HepG2 (cell line): Measurements from ENCODE around the gene SGCB. TPM values are rescaled to one million over a fixed set of nuclear protein-coding genes. Genes with fewer than 3 reads are reported as not detected.

Experiments
- ATAC-seq: fragments of 200-7000 bp; cut with Tn5 transposase; 3 replicates; pipeline ENCODE4 v1.9.1; 2020; ENCODE audit warnings: mild to moderate bottlenecking, moderate library complexity
- BruUV-seq: library from RNA; stranded (reverse); fragments of 400-500 nt; replicated peaks from 2 replicates; lab custom pipeline; 2021; lab: Mats Ljungman, UMichigan
- CTCF ChIA-PET: fragments of 300-600 bp; formaldehyde crosslinking; extraction: SDS; loops from one replicate; lab custom pipeline; 2021; ENCODE audit warnings: low total read pairs, inconsistent platforms, low intra/inter-chr PET ratio; lab: Yijun Ruan, JAX
- POLR2A ChIA-PET: fragments of 350-600 bp; sonication (Branson Sonifier 250); formaldehyde crosslinking; loops from one replicate; lab custom pipeline; 2020; ENCODE audit warnings: antibody characterized with exemption, inconsistent platforms; lab: Yijun Ruan, JAX
- DNase-seq: peaks from one replicate; pipeline ENCODE4 v3.0.0-alpha.2; 2015; ENCODE audit warnings: low spot score
- FAIRE-seq: peaks from 3 replicates; lab custom pipeline; 2011; peaks lifted over from hg19 to GRCh38; lab: Jason Lieb, UNC
- H2AFZ ChIP-seq: one replicate; pipeline ENCODE4 v1.6.1; 2011; ENCODE audit warnings: low read length, inconsistent platforms
- H3K27ac ChIP-seq: fragments of 300-600 bp; 3 replicates; pipeline ENCODE4 v1.8.0; 2011; ENCODE audit warnings: mixed run types, mild to moderate bottlenecking, mixed read lengths, low read length, inconsistent platforms; ENCODE audit not compliant: insufficient read depth; ENCODE audit errors: extremely low read length
- H3K27me3 ChIP-seq, 2 experiments: fragments of 200-600 bp in 1 of 2; 2 replicates in 1 of 2; 3 replicates in 1 of 2; pipeline versions ENCODE4 v1.6.0 to v1.8.0; 2011; ENCODE audit warnings: low read length in 2 of 2, mild to moderate bottlenecking in 2 of 2, moderate library complexity in 2 of 2, inconsistent platforms in 1 of 2; ENCODE audit not compliant: insufficient read depth in 2 of 2, control insufficient read depth in 1 of 2
- H3K36me3 ChIP-seq, 2 experiments: fragments of 200-600 bp in 1 of 2; replicated peaks in 1 of 2; 2 replicates in 1 of 2; 3 replicates in 1 of 2; pipeline versions ENCODE4 v1.5.1 to v1.8.0; 2011; ENCODE audit warnings: low read length in 2 of 2, inconsistent platforms in 1 of 2; ENCODE audit not compliant: insufficient read depth in 2 of 2, control insufficient read depth in 1 of 2
- H3K4me1 ChIP-seq: 2 replicates; pipeline ENCODE4 v1.5.1; 2012; ENCODE audit warnings: low read length, inconsistent platforms; ENCODE audit not compliant: insufficient read depth
- H3K4me2 ChIP-seq: 2 replicates; pipeline ENCODE4 v1.6.0; 2011; ENCODE audit warnings: low read depth, low read length, inconsistent platforms
- H3K4me3 ChIP-seq, 3 experiments: fragments of 200-600 bp in 1 of 3; sonication (generic), shearing (Covaris generic) in 1 of 3; replicated peaks in 1 of 3; 2 replicates each; pipeline ENCODE4 v1.5.1; 2011 to 2016; ENCODE audit warnings: low read length in 3 of 3, inconsistent platforms in 2 of 3, low read depth in 2 of 3, mild to moderate bottlenecking in 2 of 3, control low read depth in 1 of 3, mixed read lengths in 1 of 3; ENCODE audit not compliant: insufficient read depth in 1 of 3
- H3K79me2 ChIP-seq: one replicate; pipeline ENCODE4 v1.6.1; 2011; ENCODE audit warnings: low read length, inconsistent platforms; ENCODE audit not compliant: insufficient read depth
- H3K9ac ChIP-seq: 2 replicates; pipeline ENCODE4 v1.6.0; 2011; ENCODE audit warnings: mild to moderate bottlenecking, low read depth, low read length, inconsistent platforms; ENCODE audit not compliant: insufficient read depth
- H3K9me3 ChIP-seq: 2 replicates; pipeline ENCODE4 v1.5.1; 2012; ENCODE audit warnings: mild to moderate bottlenecking, low read length
- H4K20me1 ChIP-seq: 2 replicates; pipeline ENCODE4 v1.6.0; 2011; ENCODE audit warnings: inconsistent platforms, mild to moderate bottlenecking, low read length, moderate library complexity; ENCODE audit not compliant: insufficient read depth
- FOXK1 ChIP-seq: sonication (generic); formaldehyde crosslinking; IDR thresholded peaks from 2 replicates; pipeline ENCODE4 v1.4.0; 2020; ENCODE audit warnings: low read depth, missing genetic modification reagents, borderline replicate concordance
- HHEX ChIP-seq: IDR thresholded peaks from 2 replicates; pipeline ENCODE4 v1.6.1; 2016; ENCODE audit warnings: control low read depth
- ONECUT2 ChIP-seq: sonication (generic); formaldehyde crosslinking; IDR thresholded peaks from 2 replicates; pipeline ENCODE4 v1.4.0; 2020; ENCODE audit warnings: missing genetic modification reagents
- REXO4 ChIP-seq: sonication (generic); formaldehyde crosslinking; IDR thresholded peaks from 2 replicates; pipeline ENCODE4 v1.8.0; 2022; ENCODE audit warnings: missing genetic modification reagents, mild to moderate bottlenecking, borderline replicate concordance
- TBX3 ChIP-seq: fragments of 450-650 bp; IDR thresholded peaks from 2 replicates; pipeline ENCODE4 v1.6.1; 2017; ENCODE audit warnings: antibody characterized with exemption, mild to moderate bottlenecking, inconsistent platforms, borderline replicate concordance
- TCF7 ChIP-seq: sonication (generic); IDR thresholded peaks from 2 replicates; pipeline ENCODE4 v1.6.1; 2016; ENCODE audit warnings: antibody characterized with exemption, low read depth
- ZBTB21 ChIP-seq: sonication (generic); formaldehyde crosslinking; IDR thresholded peaks from 2 replicates; pipeline ENCODE4 v1.4.0; 2020; ENCODE audit warnings: missing genetic modification reagents
- ZNF609 ChIP-seq: sonication (generic); formaldehyde crosslinking; IDR thresholded peaks from 2 replicates; pipeline ENCODE4 v1.4.0; 2020; ENCODE audit warnings: mild to moderate bottlenecking, missing genetic modification reagents, borderline replicate concordance
- ZNF724P ChIP-seq: sonication (generic); formaldehyde crosslinking; IDR thresholded peaks from 2 replicates; pipeline ENCODE4 v1.8.0; 2022; ENCODE audit warnings: missing genetic modification reagents, borderline replicate concordance
- ZNF75D ChIP-seq: sonication (generic); formaldehyde crosslinking; IDR thresholded peaks from 2 replicates; pipeline ENCODE4 v1.8.1; 2023; ENCODE audit warnings: missing genetic modification reagents, mild to moderate bottlenecking, borderline replicate concordance
- WGBS: methylation state at CpG from one replicate; pipeline ENCODE4 v1.1.6; 2017; ENCODE audit warnings: low lambda C conversion rate; 5-methylcytosine and 5-hydroxymethylcytosine counted together
- in situ Hi-C: cut with HindIII; loops from 2 replicates; pipeline ENCODE4 v1.10.0; 2017; ENCODE audit warnings: low pct_unique_long_range_greater_than_20kb; ENCODE audit not compliant: extremely low pct_ligation_motif_present
- intact Hi-C: fragments of 100-400 bp; cut with micrococcal nuclease; formaldehyde crosslinking; loops from one replicate; pipeline ENCODE4 v1.10.0; 2022; ENCODE audit not compliant: unreplicated experiment
- polyA plus RNA-seq, 8 experiments: library from polyadenylated mRNA; depleted of rRNA in 3 of 8; stranded (reverse) in 7 of 8; unstranded in 1 of 8; fragments of >200 nt; fragmentation: Illumina TruSeq in 4 of 8; extraction: Trizol in 4 of 8; gene quantifications; 2 replicates each; pipeline versions ENCODE4 v1.2.1 to v1.2.3, GENCODE V29; 2011 to 2016; ENCODE audit warnings: low read depth in 4 of 8, missing spikeins in 1 of 8, mixed read lengths in 1 of 8; ENCODE audit not compliant: insufficient read depth in 1 of 8
- total RNA-seq, 5 experiments: library from RNA; depleted of rRNA; stranded (reverse); fragments of >200 nt; fragmentation: Illumina TruSeq; extraction: Trizol; gene quantifications; 2 replicates each; pipeline ENCODE4 v1.2.3, GENCODE V29; 2016; ENCODE audit warnings: low read depth in 1 of 5

Gene SGCB
- total and polyA plus RNA-seq, 2 of the 13 experiments (the other 11 are each of a cell fraction or from before 2014, with no cell fraction given) = 2.2 to 4.8 TPM

DNA sequence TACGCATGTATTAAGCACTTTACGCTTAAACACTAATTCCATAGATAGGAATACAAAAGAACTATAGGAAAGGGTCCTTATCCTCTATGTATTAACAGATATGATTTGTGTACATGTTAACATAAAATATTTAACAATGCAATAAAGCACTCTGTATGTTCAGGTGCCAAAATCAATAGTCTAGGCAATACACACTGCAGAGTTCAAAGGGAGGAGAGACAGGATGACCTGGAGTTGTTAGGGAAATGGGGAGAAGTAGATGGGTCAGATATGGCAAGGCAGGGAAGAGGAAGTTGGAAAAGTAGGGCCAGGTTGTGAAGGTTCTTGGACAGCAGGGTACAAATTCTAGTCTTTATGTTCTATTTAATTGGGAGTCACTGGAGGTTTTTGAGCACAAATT lies 2.9 kb downstream of the SGCB start:
- no peaks in the 10 kb centered on the region for H3K36me3 ChIP-seq
- H3K4me3 ChIP-seq = no peak overlapping the region
- no peak for DNase-seq
- no peak overlapping the region for H3K9ac ChIP-seq
- H3K79me2 ChIP-seq = no peaks in the 10 kb centered on the region
- H3K27ac ChIP-seq = no peak overlapping the region
- CTCF ChIA-PET = no interaction called here
- no peak for FAIRE-seq
- ATAC-seq = no peak
- no peaks in the 10 kb centered on the region for H3K9me3 ChIP-seq
- H4K20me1 ChIP-seq = no peaks in the 10 kb centered on the region
- in situ Hi-C loops = no loop called here
- intact Hi-C loops = no loop called here
- H3K4me1 ChIP-seq = peaks cover 30% of the 10 kb centered on the region
- WGBS = 87% methylated on average over 2 of the region's 2 CpGs
- H3K4me2 ChIP-seq = no peak overlapping the region
- no TSS peak for BruUV-seq
- POLR2A ChIA-PET = no interaction called here
- no peak overlapping the region for H2AFZ ChIP-seq
- TF ChIP-seq ZNF75D (CRISPR knock-in tag) (no peak), ZNF609 (CRISPR knock-in tag) (0 out of 2 replicates have a peak, but pooled peaks have one; percentile 13), TCF7 (peak; percentile 32; the same call in 1 of the 2 replicates), HHEX (CRISPR knock-in tag) (peak; percentile 65; the same call in 1 of the 2 replicates), TBX3 (peak; percentile 11; the same call in 1 of the 2 replicates), REXO4 (no peak), FOXK1 (CRISPR knock-in tag) (no peak), ZBTB21 (no peak), ONECUT2 (CRISPR knock-in tag) (peak; percentile 68), ZNF724P (CRISPR knock-in tag) (no peak)
- H3K27me3 ChIP-seq = no peaks in the 10 kb centered on the region; a peak in 1 of 5 replicates
